GM18517 (cell line): Measurements from ENCODE around the gene OR52B6.
"Not testable (repeated sequence)": the region's sequence is repeated elsewhere in the genome, so short reads cannot be mapped to it uniquely, and the experiment has no call there.

ENCODE experiments used
- ATAC-seq: cut with Tn5 transposase; IDR thresholded peaks from one replicate; pipeline ENCODE4 v1.9.1; 2021; ENCODE audit warnings: mild to moderate bottlenecking, moderate library complexity; ENCODE audit not compliant: unreplicated experiment

The OR52B6 gene

GRCh38 chr11:5593146-5593545, 12.5 kb downstream of the OR52B6 start:
- ATAC-seq = no peak

GRCh38 chr11:5596607-5597201, 16.0 kb downstream of the OR52B6 start, which contains the start of gene TRIM6:
TRIM6 (plus strand) TSS chr11:5596637; CDS start chr11:5596898, 261 bp downstream.
- ATAC-seq = peak; percentile 42

GRCh38 chr11:5597953-5598352, 17.3 kb downstream of the OR52B6 start:
- ATAC-seq = no peak

GRCh38 chr11:5600374-5600851, 19.7 kb downstream of the OR52B6 start:
- peak; percentile 89 for ATAC-seq

DNA sequence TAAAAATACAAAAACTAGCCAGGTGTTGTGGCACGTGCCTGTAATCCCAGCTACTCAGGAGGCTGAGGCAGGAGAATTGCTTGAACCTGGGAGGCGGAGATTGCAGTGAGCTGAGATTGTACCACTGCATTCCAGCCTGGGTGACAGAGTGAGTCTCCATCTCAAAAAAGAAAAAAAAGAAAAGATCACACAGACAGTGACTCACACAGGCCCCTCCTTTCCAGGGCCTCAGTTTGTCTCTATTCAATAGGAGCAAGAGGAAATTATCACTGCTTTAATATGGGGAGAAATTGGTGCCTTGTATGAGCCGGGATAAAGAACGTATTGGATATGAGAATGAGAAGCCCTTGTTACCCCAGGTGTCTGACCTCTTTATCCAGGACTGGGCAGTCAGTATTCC, 22.1 kb downstream of the OR52B6 start:
- not testable (repeated sequence) for ATAC-seq

GRCh38 chr11:5603326-5603725, 22.6 kb downstream of the OR52B6 start:
- ATAC-seq = no peak

GRCh38 chr11:5604896-5605295, 24.2 kb downstream of the OR52B6 start:
- no peak for ATAC-seq

DNA sequence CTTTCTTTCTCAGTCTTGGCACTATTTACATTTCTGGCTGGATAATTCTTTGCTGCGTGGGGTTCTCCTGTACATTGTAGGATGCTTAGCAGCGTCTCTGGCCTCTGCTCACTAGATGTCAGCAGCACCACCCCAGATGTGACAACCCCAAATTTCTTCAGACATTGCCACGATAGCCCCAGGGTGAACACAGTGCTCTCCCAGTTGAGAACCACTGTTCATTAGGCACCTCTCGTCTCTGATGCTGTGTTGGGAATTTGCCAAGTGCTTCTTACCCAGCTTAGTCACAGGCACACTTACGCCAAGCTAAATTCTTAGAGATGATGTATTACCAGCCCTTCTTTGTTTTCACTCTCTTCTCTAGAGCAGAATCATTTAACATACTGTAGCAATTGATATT, 25.2 kb downstream of the OR52B6 start:
- ATAC-seq = no peak

DNA sequence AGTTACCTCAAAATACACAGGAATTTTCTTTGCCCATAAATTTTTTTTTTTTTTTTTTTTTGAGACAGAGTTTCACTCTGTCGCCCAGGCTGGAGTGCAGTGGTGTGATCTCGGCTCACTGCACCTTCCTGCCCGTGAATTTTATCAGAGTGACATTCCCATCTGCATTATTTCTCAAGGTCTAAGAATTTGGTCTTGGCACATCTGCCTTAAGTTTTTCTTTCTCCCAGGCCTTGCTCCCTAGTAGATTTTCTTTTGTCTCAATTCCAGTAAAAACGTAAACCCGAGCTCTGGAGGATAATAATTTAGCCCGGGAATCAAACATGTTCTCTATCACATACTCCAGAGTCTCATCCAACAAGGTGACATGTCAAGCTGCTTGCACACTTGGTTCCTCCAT, 28.1 kb downstream of the OR52B6 start:
- ATAC-seq = no peak

GRCh38 chr11:5610446-5610845, 29.8 kb downstream of the OR52B6 start:
- ATAC-seq = no peak

DNA sequence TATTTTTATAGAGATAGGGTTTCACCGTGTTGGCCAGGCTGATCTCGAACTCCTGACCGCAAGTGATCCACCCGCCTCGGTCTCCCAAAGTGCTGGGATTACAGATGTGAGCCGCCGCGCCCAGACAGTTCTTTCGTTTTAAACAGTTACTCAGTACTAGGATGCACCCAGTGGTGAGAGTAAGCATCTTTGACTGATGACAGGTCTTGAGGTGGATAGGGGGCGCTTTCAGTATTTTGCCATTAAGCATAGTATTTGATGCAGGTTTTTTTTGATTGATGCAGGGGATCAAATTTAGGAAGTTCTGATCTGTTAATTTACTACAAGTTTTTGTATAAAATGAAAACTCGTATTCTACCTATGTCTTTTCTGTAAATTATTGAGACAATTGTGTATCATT, 30.9 kb downstream of the OR52B6 start:
- no peak for ATAC-seq

DNA sequence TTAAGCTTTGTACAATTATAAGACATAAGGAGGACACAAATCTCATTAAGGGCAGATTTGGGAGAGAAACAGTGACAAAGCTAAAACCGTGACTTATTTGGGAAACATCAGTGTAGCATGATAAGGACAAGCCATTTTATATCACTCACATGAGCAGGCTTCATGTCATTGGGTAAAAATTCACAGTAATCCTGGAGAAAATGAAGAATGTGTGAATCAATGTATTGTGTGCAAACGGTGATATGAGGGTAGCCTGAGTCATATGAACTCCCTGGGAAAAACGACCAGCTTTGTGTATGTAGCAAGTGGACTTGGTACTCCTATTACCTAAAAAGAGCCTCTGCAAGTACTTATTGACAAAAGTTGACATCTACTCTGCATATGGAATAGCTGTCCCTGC, 38.1 kb downstream of the OR52B6 start:
- ATAC-seq = no peak

- no peak for ATAC-seq
Measured at GRCh38 chr11:5620651-5621521, 40.2 kb downstream of the OR52B6 start.

DNA sequence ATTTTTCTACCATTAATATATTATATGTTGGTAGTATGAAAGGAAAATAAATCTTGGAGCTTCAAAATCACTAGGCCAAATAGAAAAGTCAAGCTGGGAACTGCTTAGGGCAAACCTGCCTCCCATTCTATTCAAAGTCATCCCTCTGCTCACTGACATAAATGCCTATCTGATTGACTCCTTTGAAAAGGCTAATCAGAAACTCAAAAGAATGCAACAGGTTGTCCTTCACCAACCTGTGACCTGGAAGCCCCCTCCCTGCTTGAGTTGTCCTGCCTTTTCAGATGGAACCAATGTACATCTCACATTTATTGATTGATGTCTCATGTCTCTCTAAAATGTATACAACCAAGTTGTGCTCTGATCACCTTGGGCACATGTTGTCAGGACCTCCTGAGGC, 40.9 kb downstream of the OR52B6 start:
- no peak for ATAC-seq

- ATAC-seq = no peak
Measured at GRCh38 chr11:5622802-5623201, 42.1 kb downstream of the OR52B6 start.

DNA sequence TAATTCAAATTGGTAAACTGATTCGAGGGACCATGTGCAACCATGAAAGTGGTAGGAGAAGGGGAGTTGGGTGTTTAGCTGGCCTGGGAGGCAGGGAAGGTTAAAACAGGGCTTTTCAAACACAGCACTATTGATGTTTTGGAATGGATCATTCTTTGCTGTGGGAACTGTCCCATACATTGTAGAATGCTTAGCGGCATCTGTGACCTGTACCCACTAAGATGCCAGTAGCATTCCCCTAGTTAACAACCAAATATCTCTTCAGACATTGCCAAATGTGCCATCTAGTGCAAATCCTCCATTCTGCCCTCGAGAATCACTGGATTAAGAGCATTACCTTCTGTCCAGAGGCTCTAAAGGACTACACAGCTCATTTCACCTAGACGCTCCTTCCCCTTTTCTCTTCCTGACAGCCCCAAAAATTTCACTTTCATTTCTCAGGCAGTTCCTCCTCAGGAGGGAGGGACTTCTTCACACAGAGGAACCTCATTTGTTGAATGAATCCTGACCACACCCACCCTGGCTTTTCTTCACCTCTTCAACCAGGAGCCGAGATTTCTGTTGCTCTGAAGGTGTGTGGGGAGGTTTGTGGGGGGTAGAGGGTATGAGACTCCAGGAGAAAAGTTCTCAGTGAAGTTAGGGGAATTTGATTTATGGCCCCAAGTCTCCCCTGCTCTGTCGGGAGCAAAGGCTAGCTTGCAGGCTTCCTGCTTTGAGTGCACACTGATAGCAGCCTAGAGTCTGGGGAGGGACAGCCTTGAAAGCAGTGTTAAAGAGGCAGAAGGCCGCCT, 44.0 kb downstream of the OR52B6 start, which contains the start of gene TRIM34:
Gene TRIM34 (plus strand): TSS at position 513 of the 791 bp plus-strand sequence. CDS start 7,331 bp downstream, outside the sequence.
- ATAC-seq = peak; percentile 99

DNA sequence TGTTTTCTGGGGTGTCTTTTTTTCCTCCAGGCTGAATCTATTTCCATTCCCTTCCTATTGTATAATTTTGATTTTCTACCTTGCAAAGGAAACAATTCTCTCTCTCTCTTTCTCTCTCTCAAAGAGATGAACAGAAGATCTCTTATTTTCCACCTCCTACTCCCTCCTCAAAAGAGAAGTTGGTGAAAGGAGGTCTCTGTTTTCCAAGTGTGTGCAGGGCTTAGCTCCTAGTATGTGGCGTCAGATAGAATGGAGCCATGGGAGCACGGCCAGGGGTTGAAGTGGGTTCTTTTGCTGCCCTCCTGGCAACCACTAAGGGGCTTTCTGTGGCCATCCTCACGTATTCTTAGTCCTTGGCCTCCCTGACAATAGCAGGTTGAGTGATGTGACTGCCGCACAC, 44.6 kb downstream of the OR52B6 start:
- ATAC-seq = no peak

- ATAC-seq = no peak
Measured at GRCh38 chr11:5626196-5626595, 45.5 kb downstream of the OR52B6 start.

DNA sequence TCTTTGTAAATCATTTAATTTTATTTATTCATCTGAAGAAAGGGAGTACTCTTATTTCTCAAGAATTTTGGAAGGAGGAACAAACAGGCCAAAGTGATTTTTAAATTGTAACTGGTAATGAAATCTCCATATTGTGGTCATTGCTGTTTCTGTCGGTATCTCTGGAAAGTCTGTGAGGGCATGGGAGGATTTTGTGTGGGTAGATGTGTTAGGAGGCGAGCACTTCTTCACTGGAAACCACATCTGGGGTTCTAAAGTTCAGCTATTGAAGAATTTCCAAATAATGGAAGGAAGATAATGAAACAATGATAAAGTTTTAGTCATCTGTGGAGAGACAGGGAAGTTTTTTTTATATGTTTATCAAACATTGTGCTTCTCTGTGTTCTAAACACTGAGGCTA, 50.7 kb downstream of the OR52B6 start:
- ATAC-seq = peak; percentile 10
